Amygdala (tissue), 56 donors: ENCODE results near the gene TDRKH.
"Not testable (repeated sequence)": the region's sequence is repeated elsewhere in the genome, so short reads cannot be mapped to it uniquely, and the experiment has no call there.

ENCODE experiments used
- DNase-seq, 56 donors: peaks; one replicate each; lab custom pipeline; 2025; lab: John Stamatoyannopoulos, UW

TDRKH gene

DNA sequence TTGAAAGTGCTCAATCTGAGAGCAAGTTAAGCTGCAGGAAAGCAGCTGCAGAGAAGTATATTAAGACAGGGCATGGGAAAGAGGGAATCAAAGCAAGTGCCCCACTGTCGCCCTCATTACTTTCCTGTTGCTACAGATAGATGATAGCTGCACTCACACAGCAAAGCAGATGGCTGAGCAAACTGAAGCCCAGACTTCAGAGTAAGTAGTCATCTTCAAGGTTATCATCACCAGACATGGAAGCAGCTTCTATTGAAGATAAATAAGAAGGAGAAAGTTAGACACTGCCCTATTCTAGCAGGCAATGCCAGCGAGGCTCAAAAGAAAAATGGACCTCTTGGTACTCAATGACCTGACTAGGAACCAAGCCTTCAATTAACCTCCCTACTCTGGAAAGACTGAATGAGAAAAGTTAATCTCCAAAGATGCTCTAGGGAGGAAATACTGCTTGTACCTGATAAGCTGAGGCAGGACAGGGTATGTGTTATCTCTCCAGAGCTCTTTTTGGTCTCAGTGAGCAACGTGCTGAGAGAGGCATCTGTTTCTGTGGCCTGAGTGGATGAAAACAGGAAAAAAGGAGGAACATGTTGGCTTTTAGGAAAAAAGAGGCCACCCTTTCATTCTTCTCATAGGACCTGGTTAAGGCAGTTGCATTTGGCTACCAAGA lies 15.9 kb downstream of the TDRKH start:
- DNase-seq: no peak

DNA sequence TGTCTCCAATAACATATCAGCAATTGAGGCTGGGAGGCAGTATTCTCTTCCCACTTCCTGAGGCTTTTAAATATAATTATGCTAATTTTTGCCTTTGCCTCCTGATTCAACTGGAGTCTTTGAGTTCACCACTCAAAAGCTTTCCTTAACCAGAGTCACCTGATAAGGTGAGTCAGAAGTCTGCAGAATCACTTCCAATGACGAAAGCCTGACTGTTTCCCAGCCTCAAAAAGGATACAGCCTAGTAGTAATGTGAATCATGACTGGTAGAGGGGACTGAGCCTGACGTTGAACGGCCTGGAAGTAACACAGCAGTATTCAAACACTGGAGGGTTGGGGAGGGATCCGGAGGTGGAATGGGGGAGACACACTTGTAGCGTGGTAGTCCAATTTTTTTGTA lies 16.6 kb downstream of the TDRKH start:
- DNase-seq: no peak

GRCh38 chr1:151769270-151769669 lies 21.0 kb downstream of the TDRKH start:
- not testable (repeated sequence) for DNase-seq

GRCh38 chr1:151768351-151769066 lies 21.8 kb downstream of the TDRKH start:
- DNase-seq: not testable (repeated sequence)

- peak in 1 of 56 donors; percentile 38 for DNase-seq
Measured at GRCh38 chr1:151763990-151764389, 26.3 kb downstream of the TDRKH start.

DNA sequence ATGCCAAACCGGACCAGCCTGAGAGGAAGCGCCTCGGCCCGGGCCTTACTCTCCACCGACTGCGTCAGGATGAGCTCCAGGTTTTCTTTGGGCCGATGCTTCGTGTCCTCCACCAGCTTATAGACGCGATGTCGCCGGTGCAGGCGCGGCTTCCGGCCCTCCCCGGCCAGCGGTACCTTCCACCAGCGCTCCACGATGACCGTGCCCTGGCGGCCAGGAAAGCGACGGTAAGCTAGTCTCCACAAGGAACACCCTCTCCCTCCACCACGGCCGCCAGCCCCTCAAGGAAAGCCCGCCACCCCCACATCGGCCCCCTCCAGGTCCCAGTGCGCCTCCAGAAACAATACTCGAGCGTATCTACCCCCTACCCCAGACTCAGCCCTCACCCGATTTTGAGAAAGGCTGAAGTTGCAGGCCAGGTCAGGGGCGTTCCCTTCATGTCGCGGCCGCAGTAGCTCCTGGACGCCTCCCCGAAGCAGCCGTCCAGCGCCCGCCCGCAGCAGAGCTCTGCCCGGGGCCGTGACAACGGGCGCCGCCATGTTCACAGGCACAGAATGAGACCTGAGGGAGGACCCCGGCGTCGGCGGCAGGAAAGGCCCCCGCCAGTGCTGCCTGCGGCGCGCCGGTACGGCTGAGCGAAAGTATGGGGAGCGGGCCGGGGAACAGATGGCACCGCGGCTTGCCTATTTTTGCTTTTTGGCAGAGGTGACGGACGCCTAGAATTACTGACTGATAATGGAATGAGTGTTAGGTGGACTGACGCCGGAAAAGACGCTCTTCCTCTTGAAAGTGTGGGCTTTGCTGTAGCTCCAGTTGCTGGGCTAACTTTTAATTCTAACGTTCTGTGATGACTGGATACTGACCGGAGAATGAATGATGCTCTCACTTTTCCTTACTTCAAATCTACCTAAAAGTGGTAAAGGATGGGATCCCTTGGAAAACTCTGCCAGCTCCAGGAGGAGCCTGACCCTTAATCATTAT lies 27.1 kb downstream of the TDRKH start, which contains the start of gene MRPL9:
Gene MRPL9, minus strand, starts transcription at position 556 of the 981 bp plus-strand sequence. Its CDS starts 17 bp downstream, at position 539.
- peak in 55 of 56 donors; percentile 10 to 86 (median 68) for DNase-seq

DNA sequence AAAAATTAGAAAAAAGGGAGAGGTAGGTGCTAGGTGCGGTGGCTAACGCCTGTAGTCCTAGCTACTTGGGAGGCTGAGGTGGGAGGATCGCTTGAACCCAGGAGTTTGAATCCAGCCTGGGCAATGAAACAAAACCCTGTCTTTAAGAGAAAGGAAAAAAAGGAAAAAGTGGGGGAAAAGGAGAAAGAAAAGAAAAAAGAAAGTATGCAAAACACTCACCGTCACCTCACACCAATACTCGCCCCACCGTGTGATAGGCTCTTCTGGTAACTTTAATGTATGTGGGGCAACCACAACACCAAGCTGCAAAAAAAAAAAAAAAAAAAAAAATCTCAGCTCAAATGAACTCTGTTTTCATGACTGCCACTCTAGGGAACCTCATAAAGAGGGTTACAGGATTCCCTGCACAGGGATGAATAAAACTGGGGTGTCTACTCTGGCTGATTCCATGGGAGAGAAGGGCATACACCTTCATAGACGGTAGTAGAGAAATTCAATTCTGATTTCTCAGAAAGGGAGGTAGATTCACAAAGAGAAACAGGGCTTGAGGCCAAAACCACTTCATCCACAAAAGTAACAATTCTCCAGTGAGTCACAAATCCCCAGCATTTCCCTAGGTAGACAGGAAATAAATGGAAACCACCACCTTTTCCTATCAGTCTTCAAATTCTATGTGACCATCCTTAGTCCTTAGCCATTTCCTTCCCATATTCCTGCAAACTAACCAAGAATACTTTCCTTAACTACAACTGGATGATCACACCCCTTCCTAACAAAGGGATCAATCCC lies 29.5 kb downstream of the TDRKH start:
- DNase-seq: no peak

- DNase-seq: no peak
Measured at GRCh38 chr1:151759241-151759640, 31.1 kb downstream of the TDRKH start.

GRCh38 chr1:151756291-151756690 lies 34.0 kb downstream of the TDRKH start:
- no peak for DNase-seq

GRCh38 chr1:151741516-151741915 lies 48.8 kb downstream of the TDRKH start:
- no peak for DNase-seq

DNA sequence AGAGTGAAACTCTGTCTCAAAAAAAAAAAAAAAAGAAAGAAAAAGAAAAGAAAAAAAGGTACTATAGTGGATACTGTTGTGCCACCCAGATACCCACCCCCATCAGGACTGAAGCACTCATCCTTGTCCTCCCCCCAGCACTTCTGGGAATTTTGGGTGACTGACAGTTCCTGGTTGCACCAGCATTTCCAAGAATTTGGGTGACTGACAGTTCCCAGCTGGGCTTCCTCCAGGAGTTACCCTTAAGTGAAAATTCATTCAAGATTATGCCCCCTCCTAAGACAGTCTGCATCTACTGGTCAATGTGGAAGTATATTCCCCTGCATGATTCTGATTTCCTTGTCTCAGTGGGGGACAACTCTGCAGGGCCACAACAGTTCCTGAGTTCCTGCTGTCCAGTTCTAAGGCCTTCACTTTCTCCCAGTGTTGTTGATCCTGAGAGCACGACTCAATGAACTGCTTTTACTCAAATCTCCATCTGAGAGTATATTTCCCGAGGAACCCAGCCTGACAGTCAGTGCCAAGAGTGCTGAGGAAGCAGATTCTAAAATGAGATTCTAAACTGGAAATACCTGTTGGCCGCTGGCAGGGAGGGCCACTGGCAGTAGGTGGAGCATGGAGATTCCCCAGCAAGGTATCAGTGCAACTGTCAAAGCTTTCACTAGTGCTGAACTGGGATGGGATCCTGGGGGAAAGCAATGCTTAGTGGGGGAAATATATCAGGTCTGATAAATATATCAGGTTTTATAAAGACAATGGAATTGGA lies 50.5 kb downstream of the TDRKH start:
- DNase-seq: no peak

- DNase-seq: no peak
Measured at GRCh38 chr1:151737479-151737878, 52.8 kb downstream of the TDRKH start.

DNA sequence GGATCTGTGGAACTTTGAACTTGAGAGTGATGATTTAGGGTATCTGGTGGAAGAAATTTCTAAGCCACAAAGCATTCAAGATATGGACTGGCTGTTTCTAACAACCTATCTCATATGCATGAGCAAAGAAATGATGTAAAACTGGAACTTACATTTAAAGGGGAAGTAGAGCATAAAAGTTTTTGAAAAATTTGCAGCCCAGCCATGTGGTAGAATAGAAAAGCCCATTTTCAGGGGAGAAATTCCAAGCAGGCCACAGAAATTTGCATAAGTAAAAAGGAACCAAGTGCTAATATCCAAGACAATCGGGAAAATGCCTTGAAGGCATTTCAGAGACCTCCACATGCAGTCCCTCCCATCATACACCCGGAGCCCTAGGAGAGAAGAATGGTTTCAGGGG lies 53.3 kb downstream of the TDRKH start:
- DNase-seq: no peak

- not testable (repeated sequence) for DNase-seq
Measured at GRCh38 chr1:151733995-151734394, 56.3 kb downstream of the TDRKH start.

DNA sequence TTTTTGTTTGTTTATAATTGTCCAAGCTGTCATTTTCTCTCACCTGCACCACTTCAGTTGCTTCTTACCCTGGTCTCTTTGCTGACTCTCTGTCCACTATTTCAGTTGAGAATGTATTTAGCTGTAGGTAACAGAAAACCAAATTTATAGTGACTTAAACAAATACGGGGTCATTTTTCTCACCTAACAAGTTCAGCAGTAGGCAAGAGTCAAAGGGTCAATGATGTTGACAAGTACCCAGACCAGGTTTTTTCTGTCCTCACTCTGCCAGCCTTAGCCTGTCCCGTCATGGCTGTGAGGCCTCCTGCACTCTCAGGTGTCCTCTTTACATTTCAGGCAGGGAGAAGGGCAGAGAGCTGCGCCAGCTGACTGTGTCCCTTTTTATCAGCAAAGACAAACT lies 57.2 kb downstream of the TDRKH start:
- DNase-seq: no peak

- no peak for DNase-seq
Measured at GRCh38 chr1:151729966-151730291, 60.4 kb downstream of the TDRKH start.

DNA sequence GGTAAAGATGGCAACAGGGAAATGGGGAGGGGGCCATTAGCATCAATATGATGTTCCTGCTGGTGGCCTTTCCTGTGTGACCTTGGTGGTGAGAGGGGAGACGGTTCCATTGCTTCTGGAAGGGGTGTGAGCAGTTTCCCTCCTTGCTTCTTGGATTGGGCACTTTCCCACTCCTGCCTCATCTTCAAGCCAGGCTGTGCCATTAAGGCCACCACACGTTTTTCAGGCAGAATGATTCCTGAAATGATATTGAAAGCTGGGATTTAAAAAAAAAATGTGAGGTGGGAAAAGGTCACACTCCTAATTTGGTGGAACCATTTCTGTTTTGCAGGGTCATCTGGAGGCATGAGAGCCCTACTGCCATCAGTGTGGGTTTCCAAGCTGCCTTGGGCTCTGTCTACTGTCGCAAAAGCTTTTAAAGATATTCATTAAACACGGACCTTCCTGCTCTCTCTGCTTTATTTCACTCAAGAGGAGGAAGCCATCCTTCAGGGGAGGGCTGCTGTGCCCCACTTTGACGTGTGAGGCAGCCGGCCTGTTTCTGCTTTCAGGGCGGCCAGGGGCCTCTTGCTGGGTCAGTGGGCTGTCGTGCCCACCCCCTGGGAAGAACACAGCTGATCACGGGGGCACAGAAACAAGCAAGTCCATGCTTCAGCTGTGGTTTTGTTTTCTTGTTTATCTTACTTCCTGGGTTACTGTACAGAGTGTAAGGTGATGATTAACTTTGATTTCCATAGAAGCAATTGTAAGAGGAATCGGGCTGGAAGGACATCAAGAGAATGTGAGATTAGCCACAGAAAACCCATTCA lies 60.9 kb downstream of the TDRKH start:
- no peak for DNase-seq
